ENCODE results near the gene WWOX.

DNA sequence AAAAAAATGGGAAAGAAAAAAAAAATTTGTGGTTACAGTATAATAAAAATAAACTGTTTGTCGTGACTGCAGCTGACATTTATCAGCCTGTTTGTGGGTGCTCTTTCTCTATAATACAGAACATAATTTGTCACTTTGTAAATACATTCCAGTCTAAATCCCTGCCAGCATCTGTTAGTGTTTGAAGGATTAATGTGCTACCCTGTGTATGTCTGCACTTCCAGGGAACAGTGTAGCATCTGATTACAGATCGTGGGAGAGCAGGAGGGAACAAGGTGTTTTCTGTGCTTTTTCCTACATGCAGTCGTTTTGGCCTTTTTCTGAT, 265.1 kb downstream of the WWOX start:
- TF ChIP-seq, protein P1, sequence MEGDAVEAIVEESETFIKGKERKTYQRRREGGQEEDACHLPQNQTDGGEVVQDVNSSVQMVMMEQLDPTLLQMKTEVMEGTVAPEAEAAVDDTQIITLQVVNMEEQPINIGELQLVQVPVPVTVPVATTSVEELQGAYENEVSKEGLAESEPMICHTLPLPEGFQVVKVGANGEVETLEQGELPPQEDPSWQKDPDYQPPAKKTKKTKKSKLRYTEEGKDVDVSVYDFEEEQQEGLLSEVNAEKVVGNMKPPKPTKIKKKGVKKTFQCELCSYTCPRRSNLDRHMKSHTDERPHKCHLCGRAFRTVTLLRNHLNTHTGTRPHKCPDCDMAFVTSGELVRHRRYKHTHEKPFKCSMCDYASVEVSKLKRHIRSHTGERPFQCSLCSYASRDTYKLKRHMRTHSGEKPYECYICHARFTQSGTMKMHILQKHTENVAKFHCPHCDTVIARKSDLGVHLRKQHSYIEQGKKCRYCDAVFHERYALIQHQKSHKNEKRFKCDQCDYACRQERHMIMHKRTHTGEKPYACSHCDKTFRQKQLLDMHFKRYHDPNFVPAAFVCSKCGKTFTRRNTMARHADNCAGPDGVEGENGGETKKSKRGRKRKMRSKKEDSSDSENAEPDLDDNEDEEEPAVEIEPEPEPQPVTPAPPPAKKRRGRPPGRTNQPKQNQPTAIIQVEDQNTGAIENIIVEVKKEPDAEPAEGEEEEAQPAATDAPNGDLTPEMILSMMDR (IDR thresholded peaks at IDR 0.05), result no peak
- no peak for TF ChIP-seq EZH2 (IDR thresholded peaks at IDR 0.05; ENCODE audit: borderline replicate concordance, insufficient read depth, low read depth, low read length, poor library complexity, severe bottlenecking)
